ENCODE measurements around the gene PRPF4. TPM values are rescaled to one million over a fixed set of nuclear protein-coding genes. Genes with fewer than 3 reads are reported as not detected.

PRPF4 gene
- total and polyA plus RNA-seq, 2 donors (not counting 3 experiments of a cell fraction or from before 2014, with no cell fraction given) = 12.9 to 25.8 TPM

GRCh38 chr9:113299800-113300292, 24.4 kb downstream of the PRPF4 start:
- dilution Hi-C loops (cut with MboI; ENCODE audit: extremely low pct_ligation_motif_present, low sequenced_read_pairs) (no loop called here), intact Hi-C loops (cut with micrococcal nuclease) (no loop called here)
- H3K4me1 ChIP-seq (ENCODE audit: control insufficient read depth, extremely low read depth, insufficient read depth, low read length) = peaks cover 3% of the 10 kb centered on the region
- H3K36me3 ChIP-seq (ENCODE audit: control insufficient read depth in 2 of 2, extremely low read depth in 1 of 2, insufficient read depth in 2 of 2, low read length in 2 of 2) = no peaks in the 10 kb centered on the region
- ChIA-PET POLR2A (no interaction called here), CTCF (no interaction called here)
- FAIRE-seq (peak; percentile 82), DNase-seq (ENCODE audit: low read depth, low spot score) (peak; percentile 43)
- H3K9ac ChIP-seq (replicated peaks; ENCODE audit: extremely low read depth, insufficient read depth, low read length) = no peak overlapping the region
- H3K79me2 ChIP-seq (ENCODE audit: control insufficient read depth, insufficient read depth, low read length) = no peaks in the 10 kb centered on the region
- BruUV-seq (replicated peaks) = no TSS peak
- no peaks in the 10 kb centered on the region for H3K9me3 ChIP-seq (replicated peaks; ENCODE audit: control insufficient read depth, insufficient read depth, low read length)
- peak; percentile 27 for TF ChIP-seq JUN (IDR thresholded peaks at IDR 0.05; ENCODE audit: borderline replicate concordance, insufficient read depth, insufficient read length, low read depth)
- no peak for TF ChIP-seq GATA2 (IDR thresholded peaks at IDR 0.05; ENCODE audit: insufficient read depth, insufficient read length, low read depth, low read length)
- peak overlapping the region; percentile 30 for H3K4me2 ChIP-seq (ENCODE audit: insufficient read depth, low read length)
- no peaks in the 10 kb centered on the region for H3K9me1 ChIP-seq (replicated peaks; ENCODE audit: control insufficient read depth, extremely low read depth, insufficient read depth, low read length)
- H4K20me1 ChIP-seq (replicated peaks; ENCODE audit: control insufficient read depth, extremely low read depth, insufficient read depth, low read length) = no peaks in the 10 kb centered on the region
- H3K27ac ChIP-seq (ENCODE audit: insufficient read depth, low read depth, low read length) = no peak overlapping the region
- no peak overlapping the region for H2AFZ ChIP-seq (ENCODE audit: low read depth, low read length)
- H3K27me3 ChIP-seq (ENCODE audit: control insufficient read depth in 2 of 2, insufficient read depth in 2 of 2, low read length in 2 of 2) = peaks cover 3 to 8% of the 10 kb centered on the region in 2 experiments
- H3K4me3 ChIP-seq (replicated peaks in 1 of 3; ENCODE audit: insufficient read depth in 1 of 3, low read depth in 1 of 3, low read length in 3 of 3) = no peak overlapping the region

DNA sequence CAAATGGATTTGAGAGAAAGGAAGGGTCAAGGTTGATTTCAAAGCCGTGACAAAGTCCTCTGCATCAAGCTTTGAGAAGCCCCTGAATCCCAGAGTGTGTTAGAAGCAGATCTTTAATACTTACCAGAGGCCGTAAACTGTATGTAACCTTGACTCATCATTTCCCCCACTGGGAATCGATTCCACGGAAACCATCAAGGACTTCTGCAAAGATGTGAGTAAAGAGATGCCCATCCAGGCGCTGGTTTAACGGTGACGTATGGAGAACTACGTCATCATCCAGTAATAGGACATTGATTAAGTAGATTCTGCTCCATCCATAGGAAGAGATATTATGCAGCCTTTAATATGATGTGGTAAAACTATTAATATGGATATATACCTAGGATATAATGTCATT, 26.1 kb downstream of the PRPF4 start:
- no peaks in the 10 kb centered on the region for H3K9me1 ChIP-seq (replicated peaks; ENCODE audit: control insufficient read depth, extremely low read depth, insufficient read depth, low read length)
- H3K4me2 ChIP-seq (ENCODE audit: insufficient read depth, low read length) = no peak overlapping the region
- TF ChIP-seq, protein P1, sequence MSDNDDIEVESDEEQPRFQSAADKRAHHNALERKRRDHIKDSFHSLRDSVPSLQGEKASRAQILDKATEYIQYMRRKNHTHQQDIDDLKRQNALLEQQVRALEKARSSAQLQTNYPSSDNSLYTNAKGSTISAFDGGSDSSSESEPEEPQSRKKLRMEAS (IDR thresholded peaks at IDR 0.05; ENCODE audit: insufficient read depth, insufficient read length) = no peak
- TF ChIP-seq GATA2 (IDR thresholded peaks at IDR 0.05; ENCODE audit: insufficient read depth, insufficient read length, low read depth, low read length) (no peak), POLR2AphosphoS5 (IDR thresholded peaks at IDR 0.05; ENCODE audit: insufficient read depth, low read depth, low read length) (no peak), MYC (IDR thresholded peaks at IDR 0.05; ENCODE audit: low read depth, low read length) (no peak), EZH2 (IDR thresholded peaks at IDR 0.05; ENCODE audit: borderline replicate concordance, low read depth, low read length, severe bottlenecking) (no peak), FOS (IDR thresholded peaks at IDR 0.05; ENCODE audit: borderline replicate concordance, insufficient read depth, low read length) (no peak), POLR2A (IDR thresholded peaks at IDR 0.05; ENCODE audit: low read depth, low read length) (no peak), JUN (IDR thresholded peaks at IDR 0.05; ENCODE audit: borderline replicate concordance, insufficient read depth, insufficient read length, low read depth) (no peak)
- TF ChIP-seq, protein P2, sequence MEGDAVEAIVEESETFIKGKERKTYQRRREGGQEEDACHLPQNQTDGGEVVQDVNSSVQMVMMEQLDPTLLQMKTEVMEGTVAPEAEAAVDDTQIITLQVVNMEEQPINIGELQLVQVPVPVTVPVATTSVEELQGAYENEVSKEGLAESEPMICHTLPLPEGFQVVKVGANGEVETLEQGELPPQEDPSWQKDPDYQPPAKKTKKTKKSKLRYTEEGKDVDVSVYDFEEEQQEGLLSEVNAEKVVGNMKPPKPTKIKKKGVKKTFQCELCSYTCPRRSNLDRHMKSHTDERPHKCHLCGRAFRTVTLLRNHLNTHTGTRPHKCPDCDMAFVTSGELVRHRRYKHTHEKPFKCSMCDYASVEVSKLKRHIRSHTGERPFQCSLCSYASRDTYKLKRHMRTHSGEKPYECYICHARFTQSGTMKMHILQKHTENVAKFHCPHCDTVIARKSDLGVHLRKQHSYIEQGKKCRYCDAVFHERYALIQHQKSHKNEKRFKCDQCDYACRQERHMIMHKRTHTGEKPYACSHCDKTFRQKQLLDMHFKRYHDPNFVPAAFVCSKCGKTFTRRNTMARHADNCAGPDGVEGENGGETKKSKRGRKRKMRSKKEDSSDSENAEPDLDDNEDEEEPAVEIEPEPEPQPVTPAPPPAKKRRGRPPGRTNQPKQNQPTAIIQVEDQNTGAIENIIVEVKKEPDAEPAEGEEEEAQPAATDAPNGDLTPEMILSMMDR (IDR thresholded peaks at IDR 0.05; ENCODE audit: extremely low read depth in 1 of 2, insufficient read depth in 1 of 2, low read depth in 1 of 2, low read length in 2 of 2) = no peak
- H3K4me3 ChIP-seq (replicated peaks in 1 of 3; ENCODE audit: insufficient read depth in 1 of 3, low read depth in 1 of 3, low read length in 3 of 3) = no peak overlapping the region
- FAIRE-seq (no peak), DNase-seq (ENCODE audit: low read depth, low spot score) (no peak)
- H3K27ac ChIP-seq (ENCODE audit: insufficient read depth, low read depth, low read length) = no peak overlapping the region
- ChIA-PET CTCF (no interaction called here), POLR2A (no interaction called here)
- no peaks in the 10 kb centered on the region for H4K20me1 ChIP-seq (replicated peaks; ENCODE audit: control insufficient read depth, extremely low read depth, insufficient read depth, low read length)
- H2AFZ ChIP-seq (ENCODE audit: low read depth, low read length) = no peak overlapping the region
- no peaks in the 10 kb centered on the region for H3K79me2 ChIP-seq (ENCODE audit: control insufficient read depth, insufficient read depth, low read length)
- H3K36me3 ChIP-seq (ENCODE audit: control insufficient read depth in 2 of 2, extremely low read depth in 1 of 2, insufficient read depth in 2 of 2, low read length in 2 of 2) = no peaks in the 10 kb centered on the region
- no peak overlapping the region for H3K9ac ChIP-seq (replicated peaks; ENCODE audit: extremely low read depth, insufficient read depth, low read length)
- no TSS peak for BruUV-seq (replicated peaks)
- H3K4me1 ChIP-seq (ENCODE audit: control insufficient read depth, extremely low read depth, insufficient read depth, low read length) = peaks cover 3% of the 10 kb centered on the region
- H3K9me3 ChIP-seq (replicated peaks; ENCODE audit: control insufficient read depth, insufficient read depth, low read length) = no peaks in the 10 kb centered on the region
- intact Hi-C loops (cut with micrococcal nuclease) (no loop called here), dilution Hi-C loops (cut with MboI; ENCODE audit: extremely low pct_ligation_motif_present, low sequenced_read_pairs) (no loop called here)
- H3K27me3 ChIP-seq (ENCODE audit: control insufficient read depth in 2 of 2, insufficient read depth in 2 of 2, low read length in 2 of 2) = peaks cover 3 to 8% of the 10 kb centered on the region in 2 experiments

Data from endothelial cell of umbilical vein (primary cell).